Neural progenitor cell (in vitro differentiated cells): ENCODE results near the gene ALK.

Experiments
- EZH2 ChIP-seq: fragments of 200-600 bp; sonication (generic); IDR thresholded peaks from 2 replicates; pipeline ENCODE4 v1.6.1; 2017; ENCODE audit warnings: antibody characterized with exemption, mild to moderate bottlenecking, moderate library complexity
- EZH2phosphoT487 ChIP-seq: fragments of 200-600 bp; sonication (generic); IDR thresholded peaks from 2 replicates; pipeline ENCODE4 v1.6.1; 2017; ENCODE audit warnings: antibody characterized with exemption
- TF ChIP-seq, protein P1 (sequence below): fragments of 200-600 bp; sonication (generic); IDR thresholded peaks from 2 replicates; pipeline ENCODE4 v1.5.1; 2017; ENCODE audit warnings: antibody characterized with exemption, mild to moderate bottlenecking

DNA sequence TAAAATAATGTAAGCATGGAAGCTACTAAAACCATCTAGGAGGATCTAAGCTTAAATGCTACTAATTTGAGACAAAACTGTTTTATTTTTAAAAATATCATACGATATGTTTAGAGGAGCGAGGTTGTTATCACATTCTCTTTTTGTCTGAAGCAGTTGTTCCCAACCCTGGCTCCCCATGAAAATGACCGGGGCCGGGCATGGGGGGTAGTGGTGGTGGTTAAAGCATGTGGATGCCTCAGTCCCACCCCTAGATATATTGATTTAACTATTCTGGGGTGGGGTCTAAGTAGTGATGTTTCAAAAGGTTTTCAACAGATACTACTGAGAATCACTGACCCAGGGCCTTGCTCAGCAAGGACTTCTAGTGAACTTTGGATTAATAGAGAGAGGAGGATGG lies 359.8 kb downstream of the ALK start:
- TF ChIP-seq, protein P1, sequence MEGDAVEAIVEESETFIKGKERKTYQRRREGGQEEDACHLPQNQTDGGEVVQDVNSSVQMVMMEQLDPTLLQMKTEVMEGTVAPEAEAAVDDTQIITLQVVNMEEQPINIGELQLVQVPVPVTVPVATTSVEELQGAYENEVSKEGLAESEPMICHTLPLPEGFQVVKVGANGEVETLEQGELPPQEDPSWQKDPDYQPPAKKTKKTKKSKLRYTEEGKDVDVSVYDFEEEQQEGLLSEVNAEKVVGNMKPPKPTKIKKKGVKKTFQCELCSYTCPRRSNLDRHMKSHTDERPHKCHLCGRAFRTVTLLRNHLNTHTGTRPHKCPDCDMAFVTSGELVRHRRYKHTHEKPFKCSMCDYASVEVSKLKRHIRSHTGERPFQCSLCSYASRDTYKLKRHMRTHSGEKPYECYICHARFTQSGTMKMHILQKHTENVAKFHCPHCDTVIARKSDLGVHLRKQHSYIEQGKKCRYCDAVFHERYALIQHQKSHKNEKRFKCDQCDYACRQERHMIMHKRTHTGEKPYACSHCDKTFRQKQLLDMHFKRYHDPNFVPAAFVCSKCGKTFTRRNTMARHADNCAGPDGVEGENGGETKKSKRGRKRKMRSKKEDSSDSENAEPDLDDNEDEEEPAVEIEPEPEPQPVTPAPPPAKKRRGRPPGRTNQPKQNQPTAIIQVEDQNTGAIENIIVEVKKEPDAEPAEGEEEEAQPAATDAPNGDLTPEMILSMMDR, result no peak
- no peak for TF ChIP-seq EZH2
- TF ChIP-seq EZH2phosphoT487, result no peak
